Measurements from ENCODE around the gene HSP90AB1.

The HSP90AB1 gene

DNA sequence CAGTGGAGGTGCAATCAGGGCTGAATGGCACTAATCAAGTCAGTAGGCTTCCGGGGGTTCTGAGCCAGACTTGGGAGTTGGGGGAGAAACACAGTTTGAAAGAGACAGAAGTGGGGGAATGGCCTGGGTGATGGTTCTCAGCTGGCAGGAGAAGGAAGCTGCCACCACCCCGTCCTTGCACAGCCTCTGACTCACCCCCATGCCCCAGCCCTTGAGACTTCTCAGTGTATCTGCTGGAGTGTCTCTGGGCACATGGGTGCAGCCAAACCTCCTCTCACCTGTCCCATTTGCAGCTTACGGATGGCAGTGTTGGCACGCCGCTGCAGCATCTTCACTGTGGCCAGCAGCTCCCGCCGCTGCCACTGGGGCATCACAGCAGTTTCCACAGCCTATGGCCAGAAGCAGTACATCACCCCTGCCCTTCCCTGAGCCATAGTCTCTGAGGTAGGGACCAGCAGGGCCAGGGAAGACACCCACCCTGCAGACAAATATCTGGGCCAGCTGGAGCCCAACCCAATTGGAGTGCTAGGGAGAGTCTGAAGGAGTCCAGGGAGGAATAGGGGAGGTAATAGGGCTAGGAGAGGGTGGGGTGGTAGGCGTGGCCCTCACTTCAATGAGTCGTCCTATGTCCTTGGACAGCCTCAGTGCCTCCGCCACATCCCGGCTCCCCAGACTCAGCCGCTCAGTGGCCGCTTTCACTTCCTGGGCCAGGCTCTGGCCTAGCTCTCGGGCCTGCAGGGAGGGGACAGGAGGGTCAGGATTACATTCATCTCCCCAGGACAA lies 55.1 kb downstream of the HSP90AB1 start:
- TF ChIP-seq SPI1 (IDR thresholded peaks at IDR 0.05; ENCODE audit: borderline replicate concordance, low read depth) (no peak), GABPA (IDR thresholded peaks at IDR 0.05; ENCODE audit: low read depth) (no peak), POLR2AphosphoS5 (IDR thresholded peaks at IDR 0.05; ENCODE audit: low read depth) (no peak)
- TF ChIP-seq, protein P1, sequence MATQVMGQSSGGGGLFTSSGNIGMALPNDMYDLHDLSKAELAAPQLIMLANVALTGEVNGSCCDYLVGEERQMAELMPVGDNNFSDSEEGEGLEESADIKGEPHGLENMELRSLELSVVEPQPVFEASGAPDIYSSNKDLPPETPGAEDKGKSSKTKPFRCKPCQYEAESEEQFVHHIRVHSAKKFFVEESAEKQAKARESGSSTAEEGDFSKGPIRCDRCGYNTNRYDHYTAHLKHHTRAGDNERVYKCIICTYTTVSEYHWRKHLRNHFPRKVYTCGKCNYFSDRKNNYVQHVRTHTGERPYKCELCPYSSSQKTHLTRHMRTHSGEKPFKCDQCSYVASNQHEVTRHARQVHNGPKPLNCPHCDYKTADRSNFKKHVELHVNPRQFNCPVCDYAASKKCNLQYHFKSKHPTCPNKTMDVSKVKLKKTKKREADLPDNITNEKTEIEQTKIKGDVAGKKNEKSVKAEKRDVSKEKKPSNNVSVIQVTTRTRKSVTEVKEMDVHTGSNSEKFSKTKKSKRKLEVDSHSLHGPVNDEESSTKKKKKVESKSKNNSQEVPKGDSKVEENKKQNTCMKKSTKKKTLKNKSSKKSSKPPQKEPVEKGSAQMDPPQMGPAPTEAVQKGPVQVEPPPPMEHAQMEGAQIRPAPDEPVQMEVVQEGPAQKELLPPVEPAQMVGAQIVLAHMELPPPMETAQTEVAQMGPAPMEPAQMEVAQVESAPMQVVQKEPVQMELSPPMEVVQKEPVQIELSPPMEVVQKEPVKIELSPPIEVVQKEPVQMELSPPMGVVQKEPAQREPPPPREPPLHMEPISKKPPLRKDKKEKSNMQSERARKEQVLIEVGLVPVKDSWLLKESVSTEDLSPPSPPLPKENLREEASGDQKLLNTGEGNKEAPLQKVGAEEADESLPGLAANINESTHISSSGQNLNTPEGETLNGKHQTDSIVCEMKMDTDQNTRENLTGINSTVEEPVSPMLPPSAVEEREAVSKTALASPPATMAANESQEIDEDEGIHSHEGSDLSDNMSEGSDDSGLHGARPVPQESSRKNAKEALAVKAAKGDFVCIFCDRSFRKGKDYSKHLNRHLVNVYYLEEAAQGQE (IDR thresholded peaks at IDR 0.05; ENCODE audit: insufficient replicate concordance, low read depth), result no peak
- TF ChIP-seq, protein P2, sequence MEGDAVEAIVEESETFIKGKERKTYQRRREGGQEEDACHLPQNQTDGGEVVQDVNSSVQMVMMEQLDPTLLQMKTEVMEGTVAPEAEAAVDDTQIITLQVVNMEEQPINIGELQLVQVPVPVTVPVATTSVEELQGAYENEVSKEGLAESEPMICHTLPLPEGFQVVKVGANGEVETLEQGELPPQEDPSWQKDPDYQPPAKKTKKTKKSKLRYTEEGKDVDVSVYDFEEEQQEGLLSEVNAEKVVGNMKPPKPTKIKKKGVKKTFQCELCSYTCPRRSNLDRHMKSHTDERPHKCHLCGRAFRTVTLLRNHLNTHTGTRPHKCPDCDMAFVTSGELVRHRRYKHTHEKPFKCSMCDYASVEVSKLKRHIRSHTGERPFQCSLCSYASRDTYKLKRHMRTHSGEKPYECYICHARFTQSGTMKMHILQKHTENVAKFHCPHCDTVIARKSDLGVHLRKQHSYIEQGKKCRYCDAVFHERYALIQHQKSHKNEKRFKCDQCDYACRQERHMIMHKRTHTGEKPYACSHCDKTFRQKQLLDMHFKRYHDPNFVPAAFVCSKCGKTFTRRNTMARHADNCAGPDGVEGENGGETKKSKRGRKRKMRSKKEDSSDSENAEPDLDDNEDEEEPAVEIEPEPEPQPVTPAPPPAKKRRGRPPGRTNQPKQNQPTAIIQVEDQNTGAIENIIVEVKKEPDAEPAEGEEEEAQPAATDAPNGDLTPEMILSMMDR (IDR thresholded peaks at IDR 0.05; ENCODE audit: insufficient read depth, low read length), result no peak
- Histone ChIP-seq H3K4me3 (replicated peaks; ENCODE audit: insufficient read depth, low read length) (no peak overlapping the region), H3K27me3 (ENCODE audit: insufficient read depth, poor library complexity, severe bottlenecking) (peaks cover 8% of the 10 kb centered on the region), H3K27ac (replicated peaks) (no peak overlapping the region)
- no peak for DNase-seq (ENCODE audit: low read depth in 1 of 2, low spot score in 1 of 2)

DNA sequence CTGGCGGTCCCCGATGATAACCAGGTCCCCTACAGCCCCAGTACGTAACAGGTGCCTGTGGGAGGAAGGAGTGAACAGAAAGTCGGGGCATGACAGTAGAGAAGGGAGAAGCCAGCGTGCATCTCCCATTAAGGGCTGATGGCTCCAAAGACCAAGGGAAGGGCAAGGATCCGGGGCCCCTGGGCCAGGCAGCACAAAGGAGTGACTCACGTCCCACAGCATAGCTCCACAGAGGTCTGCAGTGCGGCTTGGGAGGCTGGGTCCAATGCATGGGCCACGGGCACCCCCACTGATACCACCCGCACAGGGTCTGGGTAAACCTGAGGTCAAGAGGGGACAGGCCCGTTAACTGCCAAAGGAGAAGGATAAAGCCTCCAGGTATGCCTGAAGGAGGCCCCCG lies 56.0 kb downstream of the HSP90AB1 start:
- no peak overlapping the region for H3K4me3 ChIP-seq (replicated peaks; ENCODE audit: insufficient read depth, low read length)
- TF ChIP-seq, protein P2 (IDR thresholded peaks at IDR 0.05; ENCODE audit: insufficient read depth, low read length), result no peak
- TF ChIP-seq SPI1 (IDR thresholded peaks at IDR 0.05; ENCODE audit: borderline replicate concordance, low read depth), result no peak
- no peak for TF ChIP-seq GABPA (IDR thresholded peaks at IDR 0.05; ENCODE audit: low read depth)
- TF ChIP-seq POLR2AphosphoS5 (IDR thresholded peaks at IDR 0.05; ENCODE audit: low read depth), result no peak
- TF ChIP-seq, protein P1 (IDR thresholded peaks at IDR 0.05; ENCODE audit: insufficient replicate concordance, low read depth), result no peak
- no peak overlapping the region for H3K27ac ChIP-seq (replicated peaks)

More for the DNA sequence above, 56.0 kb downstream of the HSP90AB1 start:
- DNase-seq (ENCODE audit: low read depth in 1 of 2, low spot score in 1 of 2), result no peak
- peaks cover under 1% of the 10 kb centered on the region for H3K27me3 ChIP-seq (ENCODE audit: insufficient read depth, poor library complexity, severe bottlenecking)
